ENCODE results near the gene PRSS27. TPM values are rescaled to one million over a fixed set of nuclear protein-coding genes. Genes with fewer than 3 reads are reported as not detected.

PRSS27 gene
- total and polyA plus RNA-seq, 4 experiments from 2014 or later: 0.61 to 0.96 TPM; not detected in 2

DNA sequence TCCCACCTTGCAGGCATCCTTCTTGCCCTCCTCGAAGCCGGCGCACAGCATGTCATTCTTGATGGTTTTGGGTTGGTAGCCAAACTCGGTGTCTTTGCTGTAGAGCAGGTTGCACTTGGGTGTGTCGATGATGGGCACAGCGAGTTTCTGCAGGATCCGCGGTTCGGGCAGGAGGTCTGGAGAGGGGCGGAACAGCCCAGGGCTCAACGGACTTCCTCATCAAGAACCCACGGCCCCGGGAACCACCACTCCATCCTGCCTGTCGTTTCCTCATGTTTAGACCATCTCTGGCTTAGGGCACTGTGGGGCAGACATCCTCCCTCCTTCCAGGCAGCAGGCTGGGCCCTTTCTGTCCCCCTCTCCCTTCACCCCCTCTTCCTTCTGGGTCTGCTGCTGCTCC, 6.5 kb downstream of the PRSS27 start:
- H3K36me3 Mint-ChIP-seq: peaks cover under 1 to 1% of the 10 kb centered on the region in 2 donors
- H3K9me3 Mint-ChIP-seq: no peaks in the 10 kb centered on the region
- intact Hi-C loops (cut with micrococcal nuclease): no loop called here
- no peak overlapping the region for H3K4me3 Mint-ChIP-seq
- H3K27ac Mint-ChIP-seq: no peak overlapping the region
- ChIA-PET POLR2A (ENCODE audit: partially characterized antibody) (no interaction called here), CTCF (ENCODE audit: partially characterized antibody) (interaction anchor here (0.6 kb wide), 1 partner anchor 8 kb away, joined by 3 read pairs; no protein-coding TSS in a partner anchor)
- Histone ChIP-seq H3K27ac (ENCODE audit: low read depth, low read length) (no peak overlapping the region), H3K36me3 (ENCODE audit: insufficient read depth, low read length) (no peaks in the 10 kb centered on the region), H3K9me3 (ENCODE audit: control insufficient read depth in 1 of 2, low read length in 2 of 2) (no peaks in the 10 kb centered on the region), H3K27me3 (ENCODE audit: insufficient read depth, low read length) (no peaks in the 10 kb centered on the region), H3K4me3 (ENCODE audit: low read length in 2 of 2) (no peak overlapping the region), H3K4me1 (ENCODE audit: insufficient read depth, low read length) (peaks cover 4% of the 10 kb centered on the region)
- DNase-seq: no peak
- H3K4me1 Mint-ChIP-seq: peaks cover 0 to 4% (median 0%) of the 10 kb centered on the region in 4 donors
- no peaks in the 10 kb centered on the region for H3K27me3 Mint-ChIP-seq

DNA sequence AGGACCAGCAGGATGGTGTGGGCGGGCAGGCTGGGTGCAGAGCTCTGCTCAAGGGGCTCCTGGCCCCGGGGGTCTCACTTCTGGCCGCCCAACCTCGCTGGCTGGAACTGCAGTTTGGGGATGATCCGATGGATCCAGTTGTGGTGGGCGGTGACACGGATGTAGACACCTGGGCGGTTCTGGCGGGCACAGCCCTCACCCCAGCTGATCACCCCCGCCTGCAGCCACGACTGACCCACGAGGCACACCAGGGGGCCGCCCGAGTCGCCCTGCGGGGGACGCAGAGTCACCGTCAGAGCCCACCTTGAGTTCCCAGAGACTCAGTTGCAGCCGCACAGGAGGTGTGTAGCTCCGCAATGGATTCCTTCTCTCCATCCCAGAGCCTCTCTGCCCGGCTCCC, 7.5 kb downstream of the PRSS27 start:
- Histone ChIP-seq H3K27ac (ENCODE audit: low read depth, low read length) (no peak overlapping the region), H3K4me1 (ENCODE audit: insufficient read depth, low read length) (peaks cover 4% of the 10 kb centered on the region), H3K36me3 (ENCODE audit: insufficient read depth, low read length) (peaks cover 9% of the 10 kb centered on the region), H3K27me3 (ENCODE audit: insufficient read depth, low read length) (no peaks in the 10 kb centered on the region), H3K4me3 (ENCODE audit: low read length in 2 of 2) (no peak overlapping the region), H3K9me3 (ENCODE audit: control insufficient read depth in 1 of 2, low read length in 2 of 2) (no peaks in the 10 kb centered on the region)
- Mint-ChIP-seq H3K4me3 (no peak overlapping the region), H3K9me3 (no peaks in the 10 kb centered on the region), H3K27ac (peak overlapping the region in 1 of 7 donors; percentile 50), H3K27me3 (no peaks in the 10 kb centered on the region), H3K36me3 (peaks cover 7% of the 10 kb centered on the region in 2 donors), H3K4me1 (peaks cover 0 to 4% (median 0%) of the 10 kb centered on the region in 4 donors)
- intact Hi-C loops (cut with micrococcal nuclease): no loop called here
- POLR2A ChIA-PET (ENCODE audit: partially characterized antibody): no interaction called here
- DNase-seq: no peak
- CTCF ChIA-PET (ENCODE audit: partially characterized antibody): no interaction called here

DNA sequence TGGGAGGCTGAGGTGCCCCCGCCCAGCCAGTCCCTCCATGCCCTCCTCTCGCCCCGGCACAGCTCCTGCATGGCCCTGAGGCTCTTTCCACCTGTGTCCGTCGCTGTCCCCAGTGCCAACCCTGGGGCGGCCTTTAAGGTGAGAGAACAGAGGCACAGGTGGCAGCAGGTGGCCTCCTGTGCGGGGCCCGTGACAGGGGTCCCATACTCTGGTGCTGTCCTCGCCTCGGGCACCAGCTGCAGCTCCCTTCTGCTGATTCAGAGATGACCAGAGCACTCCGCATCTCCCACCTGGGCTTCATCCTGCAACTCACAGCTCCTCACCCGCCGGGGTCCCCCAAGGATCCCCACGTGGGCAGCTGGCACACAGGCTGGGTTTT, 8.0 kb downstream of the PRSS27 start:
- POLR2A ChIA-PET (ENCODE audit: partially characterized antibody): no interaction called here
- intact Hi-C loops (cut with micrococcal nuclease): no loop called here
- H3K27ac ChIP-seq (ENCODE audit: low read depth, low read length): no peak overlapping the region
- CTCF ChIA-PET (ENCODE audit: partially characterized antibody): no interaction called here
- H3K36me3 ChIP-seq (ENCODE audit: insufficient read depth, low read length): peaks cover 14% of the 10 kb centered on the region
- peaks cover 4% of the 10 kb centered on the region for H3K4me1 ChIP-seq (ENCODE audit: insufficient read depth, low read length)
- no peaks in the 10 kb centered on the region for H3K9me3 ChIP-seq (ENCODE audit: control insufficient read depth in 1 of 2, low read length in 2 of 2)
- peak overlapping the region in 1 of 8 donors; percentile 48 for H3K4me3 Mint-ChIP-seq
- no peaks in the 10 kb centered on the region for H3K9me3 Mint-ChIP-seq
- no peak for DNase-seq
- H3K27me3 Mint-ChIP-seq: no peaks in the 10 kb centered on the region
- peak overlapping the region in 1 of 7 donors; percentile 50 for H3K27ac Mint-ChIP-seq
- no peaks in the 10 kb centered on the region for H3K27me3 ChIP-seq (ENCODE audit: insufficient read depth, low read length)
- peaks cover 0 to 4% (median 0%) of the 10 kb centered on the region in 4 donors for H3K4me1 Mint-ChIP-seq
- H3K36me3 Mint-ChIP-seq: peaks cover 7 to 11% of the 10 kb centered on the region in 2 donors
- H3K4me3 ChIP-seq (ENCODE audit: low read length in 2 of 2): no peak overlapping the region

DNA sequence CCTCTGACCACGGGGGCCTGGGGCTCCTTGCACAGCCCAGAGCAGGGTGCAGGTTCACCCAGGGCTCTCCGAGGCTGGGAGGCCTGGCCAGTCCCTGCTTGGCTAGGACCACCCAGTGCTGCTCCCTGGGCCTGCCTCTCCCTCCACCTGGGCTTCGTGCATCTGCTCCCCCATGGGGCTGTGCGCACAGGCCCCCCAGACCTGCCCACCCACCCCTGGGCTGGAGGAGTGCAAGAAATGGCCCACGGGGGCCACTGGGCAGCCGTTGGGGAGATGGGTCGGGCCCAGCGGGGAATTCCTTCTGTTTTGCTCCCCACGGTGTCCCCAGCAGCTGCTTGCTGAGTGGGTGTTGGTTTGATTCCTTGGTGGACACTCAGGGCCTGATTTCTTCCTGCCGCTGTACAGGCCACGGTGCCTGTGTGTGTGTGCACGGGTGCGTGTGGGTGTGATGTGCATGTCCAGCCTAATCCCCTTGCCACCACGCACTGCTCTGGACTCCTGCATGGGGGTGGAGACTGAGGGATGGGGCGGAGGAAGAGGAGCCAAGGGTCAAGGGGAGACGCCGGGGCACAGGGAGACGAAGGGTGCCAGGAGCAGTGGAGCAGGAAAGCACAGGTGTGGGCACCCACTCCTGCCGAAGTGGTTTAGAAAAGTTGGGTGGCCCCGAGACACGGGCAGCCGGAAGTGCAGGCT, 8.5 kb downstream of the PRSS27 start:
- Mint-ChIP-seq H3K9me3 (no peaks in the 10 kb centered on the region), H3K36me3 (peaks cover 7 to 11% of the 10 kb centered on the region in 2 donors), H3K27me3 (no peaks in the 10 kb centered on the region), H3K27ac (no peak overlapping the region), H3K4me3 (no peak overlapping the region), H3K4me1 (peaks cover 0 to 4% (median 0%) of the 10 kb centered on the region in 4 donors)
- ChIA-PET POLR2A (ENCODE audit: partially characterized antibody) (no interaction called here), CTCF (ENCODE audit: partially characterized antibody) (no interaction called here)
- H3K4me1 ChIP-seq (ENCODE audit: insufficient read depth, low read length): peaks cover 4% of the 10 kb centered on the region
- DNase-seq: no peak
- intact Hi-C loops (cut with micrococcal nuclease): no loop called here
- H3K27me3 ChIP-seq (ENCODE audit: insufficient read depth, low read length): no peaks in the 10 kb centered on the region
- peaks cover 15% of the 10 kb centered on the region for H3K36me3 ChIP-seq (ENCODE audit: insufficient read depth, low read length)
- H3K27ac ChIP-seq (ENCODE audit: low read depth, low read length): no peak overlapping the region
- no peaks in the 10 kb centered on the region for H3K9me3 ChIP-seq (ENCODE audit: control insufficient read depth in 1 of 2, low read length in 2 of 2)
- no peak overlapping the region for H3K4me3 ChIP-seq (ENCODE audit: low read length in 2 of 2)

DNA sequence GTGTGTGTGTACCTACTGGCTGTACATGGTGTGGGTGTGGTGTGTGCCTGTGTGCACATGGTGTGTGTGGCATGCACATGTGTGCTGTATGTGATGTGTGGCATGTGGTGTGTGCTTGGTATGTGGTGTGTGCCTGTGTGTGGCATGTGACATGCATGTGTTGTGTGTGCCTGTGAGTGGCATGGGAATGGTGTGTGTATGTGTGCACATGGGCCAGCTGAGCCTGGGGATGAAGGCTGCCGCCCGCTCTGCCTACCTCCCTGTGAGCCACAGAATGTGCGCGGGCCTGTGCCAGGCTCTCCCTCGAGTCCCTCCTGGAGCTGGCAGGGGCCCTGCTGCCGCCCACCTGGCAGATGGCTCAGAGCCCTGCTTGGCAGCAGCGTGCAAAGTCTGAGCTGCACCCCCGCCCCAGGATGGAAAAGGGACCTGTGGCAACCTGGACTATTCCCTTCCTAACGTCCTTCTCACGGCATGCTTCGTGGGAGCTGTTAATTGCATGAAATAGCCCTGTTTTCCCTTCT, 9.3 kb downstream of the PRSS27 start:
- CTCF ChIA-PET (ENCODE audit: partially characterized antibody): no interaction called here
- Mint-ChIP-seq H3K27me3 (no peaks in the 10 kb centered on the region), H3K36me3 (peaks cover 7 to 13% of the 10 kb centered on the region in 2 donors), H3K27ac (peak overlapping the region in 1 of 7 donors; percentile 3), H3K4me1 (peaks cover 0 to 4% (median 0%) of the 10 kb centered on the region in 4 donors), H3K4me3 (no peak overlapping the region), H3K9me3 (no peaks in the 10 kb centered on the region)
- H3K36me3 ChIP-seq (ENCODE audit: insufficient read depth, low read length): peaks cover 15% of the 10 kb centered on the region
- no peaks in the 10 kb centered on the region for H3K9me3 ChIP-seq (ENCODE audit: control insufficient read depth in 1 of 2, low read length in 2 of 2)
- no peaks in the 10 kb centered on the region for H3K27me3 ChIP-seq (ENCODE audit: insufficient read depth, low read length)
- no peak overlapping the region for H3K27ac ChIP-seq (ENCODE audit: low read depth, low read length)
- POLR2A ChIA-PET (ENCODE audit: partially characterized antibody): no interaction called here
- no peak overlapping the region for H3K4me3 ChIP-seq (ENCODE audit: low read length in 2 of 2)
- no peak for DNase-seq
- intact Hi-C loops (cut with micrococcal nuclease): no loop called here
- peaks cover 1% of the 10 kb centered on the region for H3K4me1 ChIP-seq (ENCODE audit: insufficient read depth, low read length)

DNA sequence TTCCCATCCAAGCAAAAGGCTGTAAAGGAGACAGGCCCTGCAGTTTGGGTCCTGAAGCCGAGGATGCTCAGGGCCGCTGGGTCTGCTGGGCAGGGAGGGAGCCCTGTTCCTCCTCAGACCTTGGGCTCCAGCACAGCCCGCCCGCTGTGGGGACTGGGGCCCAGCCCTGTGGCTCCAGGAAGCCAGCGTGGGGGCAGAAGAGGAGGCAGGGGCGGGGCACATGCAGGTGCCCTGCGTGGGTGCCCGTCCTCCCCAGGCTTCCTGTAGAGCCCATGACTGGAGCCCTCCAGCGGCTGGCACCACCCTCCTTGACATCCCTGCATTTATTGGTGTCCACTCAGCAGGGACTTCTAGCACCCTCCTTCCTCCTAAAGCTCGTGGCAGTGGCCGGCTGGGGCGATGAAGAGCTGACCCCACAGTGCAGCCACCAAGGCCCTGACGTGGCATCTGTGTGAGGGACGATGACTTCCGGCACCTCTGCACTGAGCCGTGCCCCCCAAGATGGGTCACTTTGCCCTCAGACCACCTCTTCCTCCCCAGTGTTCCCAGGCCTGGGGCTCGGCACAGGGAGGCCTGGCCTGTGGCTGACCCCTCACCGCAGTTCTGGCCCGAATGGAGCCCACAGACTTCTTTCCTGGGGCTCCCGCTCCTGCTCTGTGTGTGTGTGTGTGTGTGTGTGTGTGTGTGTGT, 9.9 kb downstream of the PRSS27 start:
- peaks cover 15% of the 10 kb centered on the region for H3K36me3 ChIP-seq (ENCODE audit: insufficient read depth, low read length)
- no peaks in the 10 kb centered on the region for H3K27me3 ChIP-seq (ENCODE audit: insufficient read depth, low read length)
- peaks cover 0 to 4% (median 0%) of the 10 kb centered on the region in 4 donors for H3K4me1 Mint-ChIP-seq
- H3K4me1 ChIP-seq (ENCODE audit: insufficient read depth, low read length): no peaks in the 10 kb centered on the region
- H3K9me3 ChIP-seq (ENCODE audit: control insufficient read depth in 1 of 2, low read length in 2 of 2): no peaks in the 10 kb centered on the region
- no peak overlapping the region for H3K27ac ChIP-seq (ENCODE audit: low read depth, low read length)
- H3K27ac Mint-ChIP-seq: no peak overlapping the region
- H3K27me3 Mint-ChIP-seq: no peaks in the 10 kb centered on the region
- no peaks in the 10 kb centered on the region for H3K9me3 Mint-ChIP-seq
- ChIA-PET POLR2A (ENCODE audit: partially characterized antibody) (no interaction called here), CTCF (ENCODE audit: partially characterized antibody) (no interaction called here)
- intact Hi-C loops (cut with micrococcal nuclease): no loop called here
- H3K4me3 Mint-ChIP-seq: no peak overlapping the region
- DNase-seq: no peak
- peaks cover 7 to 13% of the 10 kb centered on the region in 2 donors for H3K36me3 Mint-ChIP-seq
- no peak overlapping the region for H3K4me3 ChIP-seq (ENCODE audit: low read length in 2 of 2)

DNA sequence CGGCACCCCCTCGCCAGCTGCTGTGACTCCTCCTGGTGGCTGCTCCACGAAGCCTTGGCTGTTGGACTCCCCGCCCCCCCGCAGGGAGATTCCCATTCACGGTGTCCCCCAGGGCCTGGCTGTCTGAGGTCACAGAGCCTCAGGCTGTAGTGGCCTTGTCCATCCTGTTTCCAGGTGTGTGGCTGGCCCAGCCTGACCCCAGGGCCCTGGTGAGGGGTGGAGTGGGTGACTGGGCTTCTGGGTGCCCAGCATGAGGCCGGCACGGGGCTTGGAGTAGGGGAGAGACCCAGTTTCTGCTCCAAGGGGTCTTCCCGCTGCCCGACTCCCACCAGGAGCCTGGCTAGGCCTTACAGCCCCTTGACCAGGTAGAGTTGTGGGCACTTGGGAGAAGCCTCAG, 10.4 kb downstream of the PRSS27 start:
- H3K4me3 ChIP-seq (ENCODE audit: low read length in 2 of 2): no peak overlapping the region
- Mint-ChIP-seq H3K4me1 (peaks cover 0 to 2% (median 0%) of the 10 kb centered on the region in 4 donors), H3K27me3 (no peaks in the 10 kb centered on the region), H3K9me3 (no peaks in the 10 kb centered on the region), H3K27ac (no peak overlapping the region), H3K4me3 (no peak overlapping the region), H3K36me3 (peaks cover 7 to 13% of the 10 kb centered on the region in 2 donors)
- ChIA-PET POLR2A (ENCODE audit: partially characterized antibody) (interaction anchor here (0.6 kb wide), 1 partner anchor 112 kb away, joined by 3 read pairs; no protein-coding TSS in a partner anchor), CTCF (ENCODE audit: partially characterized antibody) (no interaction called here)
- H3K27me3 ChIP-seq (ENCODE audit: insufficient read depth, low read length): no peaks in the 10 kb centered on the region
- no peaks in the 10 kb centered on the region for H3K9me3 ChIP-seq (ENCODE audit: control insufficient read depth in 1 of 2, low read length in 2 of 2)
- no peaks in the 10 kb centered on the region for H3K4me1 ChIP-seq (ENCODE audit: insufficient read depth, low read length)
- intact Hi-C loops (cut with micrococcal nuclease): no loop called here
- H3K27ac ChIP-seq (ENCODE audit: low read depth, low read length): no peak overlapping the region
- DNase-seq: no peak
- peaks cover 15% of the 10 kb centered on the region for H3K36me3 ChIP-seq (ENCODE audit: insufficient read depth, low read length)
